HG02678 (cell line): ENCODE results near the gene NUP155.
"Not testable (repeated sequence)": the region's sequence is repeated elsewhere in the genome, so short reads cannot be mapped to it uniquely, and the experiment has no call there.

Experiments used
- ATAC-seq: cut with Tn5 transposase; IDR thresholded peaks from one replicate; pipeline ENCODE4 v1.9.1; 2021; ENCODE audit warnings: mild to moderate bottlenecking, moderate library complexity; ENCODE audit not compliant: unreplicated experiment

Gene NUP155

GRCh38 chr5:37370864-37371726 is at the start of gene NUP155:
NUP155 (minus strand) TSS chr5:37371106; CDS start chr5:37370977, 129 bp downstream.
- peak; percentile 97 for ATAC-seq

DNA sequence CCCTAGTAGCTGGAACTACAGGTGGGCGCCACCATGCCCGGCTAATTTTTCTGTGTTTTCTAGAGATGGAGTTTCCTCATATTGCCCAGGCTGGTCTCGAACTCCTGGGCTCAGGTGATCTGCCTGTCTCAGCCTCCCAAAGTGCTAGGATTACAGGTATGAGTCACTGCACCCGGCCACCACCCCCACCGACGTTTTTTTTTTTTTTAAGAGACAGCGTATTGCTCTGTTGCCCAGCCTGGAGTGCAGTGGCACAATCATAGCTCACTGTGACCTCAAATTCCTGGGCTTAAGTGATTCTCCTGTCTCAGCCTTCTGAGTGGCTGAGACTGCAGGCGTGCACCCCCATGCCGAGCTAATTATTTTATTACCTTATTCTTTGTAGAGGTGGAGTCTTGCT is 46.4 kb upstream of the NUP155 start:
- no peak for ATAC-seq

GRCh38 chr5:37415456-37415855 is 44.5 kb upstream of the NUP155 start:
- not testable (repeated sequence) for ATAC-seq

GRCh38 chr5:37412515-37412914 is 41.6 kb upstream of the NUP155 start:
- no peak for ATAC-seq

- ATAC-seq: no peak
These were observed 29.6 kb upstream of the NUP155 start for GRCh38 chr5:37400501-37400900.

- ATAC-seq: no peak
These were observed 25.4 kb upstream of the NUP155 start for GRCh38 chr5:37396352-37396751.

GRCh38 chr5:37391591-37391990 is 20.7 kb upstream of the NUP155 start:
- ATAC-seq: no peak

- peak; percentile 99 for ATAC-seq
These were observed 8.3 kb upstream of the NUP155 start, which contains the start of gene WDR70 for GRCh38 chr5:37379100-37379628. WDR70 (plus strand) TSS chr5:37379318; CDS start chr5:37379368, 50 bp downstream.

DNA sequence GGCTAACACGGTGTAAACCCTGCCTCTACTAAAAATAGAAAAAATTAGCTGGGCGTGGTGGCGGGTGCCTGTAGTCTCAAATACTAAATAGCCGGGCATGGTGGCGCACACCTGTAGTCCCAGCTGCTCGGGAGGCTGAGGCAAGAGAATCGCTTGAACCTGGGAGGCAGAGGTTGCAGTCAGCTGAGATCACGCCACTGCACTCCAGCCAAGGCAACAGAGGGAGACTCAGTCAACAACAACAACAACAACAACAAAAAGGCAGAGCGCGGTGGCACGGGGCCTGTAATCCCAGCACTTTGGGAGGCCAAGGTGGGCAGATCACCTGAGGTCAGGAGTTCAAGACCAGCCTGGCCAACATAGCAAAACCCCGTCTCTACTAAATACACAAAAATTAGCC is 7.2 kb upstream of the NUP155 start:
- not testable (repeated sequence) for ATAC-seq

GRCh38 chr5:37375091-37375490 is 4.2 kb upstream of the NUP155 start:
- no peak for ATAC-seq

- no peak for ATAC-seq
These were observed 399 bp downstream of the NUP155 start for GRCh38 chr5:37370550-37370863.

GRCh38 chr5:37355161-37355560 is 15.7 kb downstream of the NUP155 start:
- no peak for ATAC-seq

DNA sequence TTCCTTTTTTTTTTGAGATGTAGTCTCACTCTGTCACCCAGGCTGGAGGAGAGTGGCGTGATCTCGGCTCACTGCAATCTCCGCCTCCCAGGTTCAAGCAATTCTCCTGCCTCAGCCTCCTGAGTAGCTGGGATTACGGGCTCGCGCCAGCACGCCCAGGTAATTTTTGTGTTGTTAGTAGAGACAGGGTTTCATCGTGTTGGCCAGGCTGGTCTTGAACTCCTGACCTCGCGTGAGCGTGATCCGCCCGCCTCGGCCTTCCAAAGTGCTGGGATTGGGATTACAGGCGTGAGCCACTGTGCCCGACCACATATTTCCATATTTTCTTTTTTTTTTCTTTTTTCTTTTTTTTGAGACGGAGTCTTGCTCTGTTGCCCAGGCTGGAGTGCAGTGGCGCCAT is 28.2 kb downstream of the NUP155 start:
- ATAC-seq: not testable (repeated sequence)

GRCh38 chr5:37334754-37335153 is 36.2 kb downstream of the NUP155 start:
- ATAC-seq: not testable (repeated sequence)

DNA sequence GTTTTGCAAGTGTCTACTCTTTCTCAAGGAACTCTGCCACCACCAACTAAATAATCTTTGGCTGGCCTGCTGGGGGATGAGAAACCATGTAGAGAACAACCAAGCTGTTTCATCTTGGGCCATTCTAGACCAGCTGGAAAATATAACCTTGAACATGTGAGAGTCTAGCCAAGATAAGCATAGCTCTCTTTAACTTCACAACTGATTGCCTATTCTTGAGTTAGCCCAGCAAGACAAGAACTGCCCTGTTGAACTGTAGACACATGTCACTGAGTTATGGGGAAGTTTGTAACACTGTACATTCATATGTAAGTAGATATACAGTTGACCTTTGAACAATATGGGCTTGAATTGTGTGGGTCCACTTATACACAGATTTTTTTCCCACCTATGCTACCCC is 44.4 kb downstream of the NUP155 start:
- no peak for ATAC-seq

- no peak for ATAC-seq
These were observed 47.3 kb downstream of the NUP155 start for GRCh38 chr5:37323607-37324006.

DNA sequence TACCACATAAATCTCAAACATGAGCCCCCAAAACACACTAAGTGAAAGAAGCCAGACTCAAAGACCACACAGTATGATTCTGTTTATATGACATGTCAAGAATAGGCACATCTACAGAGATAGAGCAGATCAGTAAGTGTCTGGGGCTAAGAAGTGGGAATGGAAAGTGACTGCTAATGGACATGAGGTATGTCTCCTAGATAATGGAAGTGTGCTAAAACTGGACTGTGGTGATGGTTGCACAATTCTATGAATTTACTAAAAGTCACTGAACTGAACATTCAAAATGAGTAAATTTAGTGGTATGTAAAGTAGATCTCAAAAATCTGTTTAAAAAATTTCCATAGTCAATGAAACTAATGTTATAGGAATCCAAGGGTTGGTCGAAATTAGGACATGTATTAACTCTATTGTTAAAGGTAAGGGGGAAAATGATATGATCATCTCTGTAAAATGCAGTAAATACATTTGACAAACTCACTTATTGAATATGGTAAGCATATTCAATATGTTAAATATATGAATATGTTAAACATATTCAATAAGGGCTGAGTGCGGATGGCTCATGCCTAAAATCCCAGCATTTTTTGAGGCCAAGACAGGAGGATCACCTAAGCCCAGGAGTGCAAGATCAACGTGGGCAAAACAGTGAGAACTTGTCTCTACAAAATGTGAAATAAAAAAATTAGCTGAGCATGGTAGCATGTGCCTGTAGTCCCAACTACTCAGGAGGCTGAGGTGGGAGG is 51.7 kb downstream of the NUP155 start:
- ATAC-seq: no peak

GRCh38 chr5:37316027-37316426 is 54.9 kb downstream of the NUP155 start:
- ATAC-seq: no peak

GRCh38 chr5:37310360-37310759 is 60.5 kb downstream of the NUP155 start:
- ATAC-seq: no peak

DNA sequence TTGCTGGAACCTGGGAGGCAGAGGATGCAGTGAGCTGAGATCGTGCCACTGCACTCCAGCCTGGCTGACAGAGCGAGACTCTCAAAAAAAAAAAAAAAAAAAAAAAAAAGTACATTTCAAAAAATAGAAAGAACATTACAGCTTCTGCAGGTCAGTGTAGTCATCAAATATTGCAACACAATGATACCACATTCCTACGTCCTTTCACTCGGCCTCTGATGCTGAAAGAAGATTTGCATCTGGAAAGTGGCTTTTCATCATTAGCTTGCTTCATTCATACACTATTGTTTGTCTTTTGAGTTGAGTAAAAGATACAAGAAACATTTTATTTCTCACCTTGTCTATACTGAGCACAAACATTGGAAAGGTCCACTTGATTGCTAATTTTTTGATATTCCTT is 62.1 kb downstream of the NUP155 start:
- no peak for ATAC-seq

GRCh38 chr5:37304888-37305287 is 66.0 kb downstream of the NUP155 start:
- ATAC-seq: no peak

DNA sequence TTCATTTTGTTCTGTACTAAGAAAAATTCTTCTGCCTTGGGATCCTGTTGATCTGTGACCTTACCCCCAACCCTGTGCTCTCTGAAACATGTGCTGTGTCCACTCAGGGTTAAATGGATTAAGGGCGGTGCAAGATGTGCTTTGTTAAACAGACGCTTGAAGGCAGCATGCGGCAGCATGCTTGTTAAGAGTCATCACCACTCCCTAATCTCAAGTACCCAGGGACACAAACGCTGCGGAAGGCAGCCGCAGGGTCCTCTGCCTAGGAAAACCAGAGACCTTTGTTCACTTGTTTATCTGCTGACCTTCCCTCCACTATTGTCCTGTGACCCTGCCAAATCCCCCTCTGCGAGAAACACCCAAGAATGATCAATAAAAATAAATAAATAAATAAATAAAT is 74.6 kb downstream of the NUP155 start:
- ATAC-seq: not testable (repeated sequence)
